ENCODE data around the gene SRGAP1.
"Not testable (repeated sequence)": the region's sequence is repeated elsewhere in the genome, so short reads cannot be mapped to it uniquely, and the experiment has no call there.

The SRGAP1 gene

GRCh38 chr12:63869656-63870055 lies 25.2 kb downstream of the SRGAP1 start:
- H3K27ac Mint-ChIP-seq: no peak overlapping the region
- H3K4me3 Mint-ChIP-seq: no peak overlapping the region
- DNase-seq: no peak
- no peaks in the 10 kb centered on the region for H3K9me3 Mint-ChIP-seq
- no peak for ATAC-seq (replicated peaks)
- H3K36me3 Mint-ChIP-seq: no peaks in the 10 kb centered on the region
- peaks cover 7 to 15% of the 10 kb centered on the region in 2 donors for H3K27me3 Mint-ChIP-seq
- H3K4me1 Mint-ChIP-seq: no peaks in the 10 kb centered on the region

DNA sequence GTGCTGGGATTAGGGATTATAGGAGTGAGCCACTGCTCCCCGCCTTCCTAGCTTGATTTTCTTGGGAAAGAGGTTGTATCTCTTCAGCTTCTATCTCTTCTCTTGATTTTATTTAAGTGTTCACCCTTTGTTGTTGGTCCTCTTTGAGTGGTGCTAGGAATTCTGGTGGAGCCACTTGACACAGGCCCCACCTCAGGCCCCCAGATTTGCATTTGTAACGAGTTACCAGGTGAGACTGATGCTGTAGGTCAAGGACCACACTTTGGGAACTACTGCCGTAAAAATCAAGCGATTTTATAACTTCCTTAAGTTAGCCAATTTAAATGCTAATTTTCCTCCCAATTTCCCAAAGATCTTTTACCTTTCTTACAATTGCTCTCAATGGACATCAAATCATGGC lies 26.3 kb downstream of the SRGAP1 start:
- ATAC-seq (replicated peaks): no peak
- DNase-seq: no peak
- no peak overlapping the region for H3K27ac Mint-ChIP-seq
- H3K9me3 Mint-ChIP-seq: no peaks in the 10 kb centered on the region
- peaks cover 7 to 15% of the 10 kb centered on the region in 2 donors for H3K27me3 Mint-ChIP-seq
- no peaks in the 10 kb centered on the region for H3K36me3 Mint-ChIP-seq
- no peaks in the 10 kb centered on the region for H3K4me1 Mint-ChIP-seq
- no peak overlapping the region for H3K4me3 Mint-ChIP-seq

DNA sequence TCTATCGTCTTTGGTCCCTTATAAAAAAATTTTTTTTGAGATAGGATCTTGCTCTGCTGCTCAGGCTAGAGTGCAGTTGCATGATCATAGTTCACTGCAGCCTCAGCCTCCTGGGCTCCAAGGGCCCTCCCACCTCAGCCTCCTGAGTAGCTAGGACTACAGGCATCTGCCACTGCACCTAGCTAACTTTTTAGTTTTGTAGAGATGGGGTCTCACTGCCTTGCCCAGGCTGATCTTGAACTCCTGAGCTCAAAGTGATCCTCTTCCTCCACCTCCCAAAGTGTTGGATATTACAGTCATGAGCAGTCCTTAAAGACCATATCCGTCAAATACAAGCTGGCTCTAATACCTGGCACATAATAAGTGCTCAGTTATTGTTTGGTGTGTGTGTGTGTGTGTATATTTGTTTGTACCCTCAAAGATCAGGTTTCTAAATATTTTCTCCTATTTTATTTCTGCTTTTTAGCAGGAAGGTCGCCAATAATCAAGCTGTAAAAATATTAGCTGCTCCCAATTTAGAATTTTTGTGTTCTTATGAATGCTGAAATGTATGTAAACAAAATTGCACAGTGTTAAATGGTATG lies 30.5 kb downstream of the SRGAP1 start:
- Mint-ChIP-seq H3K9me3 (no peaks in the 10 kb centered on the region), H3K4me3 (no peak overlapping the region), H3K27ac (no peak overlapping the region), H3K36me3 (no peaks in the 10 kb centered on the region), H3K4me1 (no peaks in the 10 kb centered on the region), H3K27me3 (peaks cover 7 to 10% of the 10 kb centered on the region in 2 donors)
- DNase-seq: no peak
- no peak for ATAC-seq (replicated peaks)

GRCh38 chr12:63875703-63876102 lies 31.2 kb downstream of the SRGAP1 start:
- DNase-seq (no peak), ATAC-seq (replicated peaks) (no peak)
- no peaks in the 10 kb centered on the region for H3K4me1 Mint-ChIP-seq
- H3K4me3 Mint-ChIP-seq: no peak overlapping the region
- no peak overlapping the region for H3K27ac Mint-ChIP-seq
- no peaks in the 10 kb centered on the region for H3K9me3 Mint-ChIP-seq
- peaks cover 7 to 9% of the 10 kb centered on the region in 2 donors for H3K27me3 Mint-ChIP-seq
- no peaks in the 10 kb centered on the region for H3K36me3 Mint-ChIP-seq

- no peak for DNase-seq
- Mint-ChIP-seq H3K9me3 (no peaks in the 10 kb centered on the region), H3K36me3 (no peaks in the 10 kb centered on the region), H3K4me1 (no peaks in the 10 kb centered on the region), H3K27me3 (peaks cover under 1 to 6% of the 10 kb centered on the region in 2 donors), H3K4me3 (no peak overlapping the region), H3K27ac (no peak overlapping the region)
- ATAC-seq (replicated peaks): no peak
These were observed 32.5 kb downstream of the SRGAP1 start for GRCh38 chr12:63876980-63877379.

GRCh38 chr12:63877693-63878092 lies 33.2 kb downstream of the SRGAP1 start:
- no peak for ATAC-seq (replicated peaks)
- peaks cover 0 to 6% of the 10 kb centered on the region in 2 donors for H3K27me3 Mint-ChIP-seq
- H3K4me3 Mint-ChIP-seq: no peak overlapping the region
- no peaks in the 10 kb centered on the region for H3K9me3 Mint-ChIP-seq
- no peaks in the 10 kb centered on the region for H3K4me1 Mint-ChIP-seq
- no peaks in the 10 kb centered on the region for H3K36me3 Mint-ChIP-seq
- H3K27ac Mint-ChIP-seq: no peak overlapping the region
- no peak for DNase-seq

- H3K4me3 Mint-ChIP-seq; DNase-seq; ATAC-seq (replicated peaks); H3K27me3 Mint-ChIP-seq; H3K27ac Mint-ChIP-seq; H3K9me3 Mint-ChIP-seq; H3K36me3 Mint-ChIP-seq; H3K4me1 Mint-ChIP-seq: not testable (repeated sequence)
These were observed 35.7 kb downstream of the SRGAP1 start for GRCh38 chr12:63880235-63880634.

- no peak for ATAC-seq (replicated peaks)
- H3K36me3 Mint-ChIP-seq: no peaks in the 10 kb centered on the region
- no peak overlapping the region for H3K4me3 Mint-ChIP-seq
- no peaks in the 10 kb centered on the region for H3K4me1 Mint-ChIP-seq
- H3K9me3 Mint-ChIP-seq: no peaks in the 10 kb centered on the region
- DNase-seq: no peak
- H3K27me3 Mint-ChIP-seq: peaks cover 0 to 6% of the 10 kb centered on the region in 2 donors
- H3K27ac Mint-ChIP-seq: no peak overlapping the region
These were observed 36.3 kb downstream of the SRGAP1 start for GRCh38 chr12:63880742-63881263.

DNA sequence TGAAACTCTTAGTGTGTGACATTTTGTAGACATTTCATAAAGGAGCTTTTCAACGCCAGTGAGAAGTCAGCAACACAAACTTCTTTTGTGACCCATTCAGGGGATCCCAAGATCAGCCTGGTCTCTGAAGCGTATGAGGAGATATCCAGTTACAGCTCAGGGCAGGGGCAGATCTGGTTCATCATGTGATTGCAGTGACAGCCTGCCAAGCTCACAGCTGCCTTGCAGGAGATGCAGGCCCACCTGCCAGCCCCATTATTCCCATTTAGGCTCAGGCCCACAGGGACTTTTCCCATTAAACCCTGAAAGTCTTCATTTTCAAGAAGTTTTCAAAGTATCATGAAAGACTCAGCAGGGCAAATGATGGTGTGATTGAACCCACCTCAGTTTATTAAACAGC lies 38.3 kb downstream of the SRGAP1 start:
- Mint-ChIP-seq H3K27me3 (peaks cover 0 to 6% of the 10 kb centered on the region in 2 donors), H3K9me3 (no peaks in the 10 kb centered on the region), H3K27ac (no peak overlapping the region), H3K4me1 (no peaks in the 10 kb centered on the region), H3K36me3 (no peaks in the 10 kb centered on the region), H3K4me3 (no peak overlapping the region)
- ATAC-seq (replicated peaks): no peak
- no peak for DNase-seq

GRCh38 chr12:63885401-63885800 lies 40.9 kb downstream of the SRGAP1 start:
- no peak for ATAC-seq (replicated peaks)
- peaks cover 5 to 6% of the 10 kb centered on the region in 2 donors for H3K27me3 Mint-ChIP-seq

DNA sequence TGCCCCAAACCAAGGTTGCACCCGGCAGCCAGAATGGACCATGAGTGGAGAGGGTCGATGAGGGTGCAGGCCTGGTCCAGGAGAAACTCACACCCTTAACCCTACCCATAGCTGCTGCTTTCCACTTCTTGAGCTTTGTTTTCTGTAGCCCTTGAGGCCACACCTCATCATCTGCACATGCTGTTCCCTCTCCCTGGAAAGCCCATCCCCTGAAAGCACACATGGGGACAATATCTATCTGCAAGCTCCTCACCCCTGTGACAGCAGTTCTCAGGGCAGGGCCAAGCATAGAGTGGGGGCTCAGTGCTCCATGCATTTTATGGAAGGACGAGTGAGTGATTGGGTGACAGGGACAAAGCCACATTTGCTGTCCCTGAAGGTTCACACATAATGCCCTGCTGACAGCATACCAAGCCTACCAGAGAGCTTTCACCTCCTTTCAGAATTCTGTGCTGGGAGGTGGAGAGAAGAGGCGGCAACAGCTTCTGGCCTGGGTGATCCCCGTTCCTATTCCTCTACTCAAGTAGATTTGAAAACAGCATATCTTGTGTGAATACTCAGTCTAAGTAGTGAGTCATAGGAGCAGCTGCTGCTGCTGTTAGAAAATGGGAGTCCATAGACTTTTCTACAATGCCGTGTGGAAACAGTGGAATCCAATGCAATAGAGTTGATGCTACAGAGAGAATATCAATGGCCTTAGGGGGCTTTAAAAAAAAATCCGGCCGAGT lies 44.6 kb downstream of the SRGAP1 start:
- Mint-ChIP-seq H3K36me3 (no peaks in the 10 kb centered on the region), H3K4me3 (no peak overlapping the region), H3K9me3 (no peaks in the 10 kb centered on the region), H3K27me3 (peaks cover 0 to 6% of the 10 kb centered on the region in 2 donors), H3K4me1 (no peaks in the 10 kb centered on the region), H3K27ac (no peak overlapping the region)
- no peak for ATAC-seq (replicated peaks)
- no peak for DNase-seq

More at GRCh38 chr12:63885401-63885800, 40.9 kb downstream of the SRGAP1 start:
- DNase-seq: no peak
- no peaks in the 10 kb centered on the region for H3K9me3 Mint-ChIP-seq
- no peaks in the 10 kb centered on the region for H3K4me1 Mint-ChIP-seq
- H3K4me3 Mint-ChIP-seq: no peak overlapping the region
- H3K36me3 Mint-ChIP-seq: no peaks in the 10 kb centered on the region
- H3K27ac Mint-ChIP-seq: no peak overlapping the region

DNA sequence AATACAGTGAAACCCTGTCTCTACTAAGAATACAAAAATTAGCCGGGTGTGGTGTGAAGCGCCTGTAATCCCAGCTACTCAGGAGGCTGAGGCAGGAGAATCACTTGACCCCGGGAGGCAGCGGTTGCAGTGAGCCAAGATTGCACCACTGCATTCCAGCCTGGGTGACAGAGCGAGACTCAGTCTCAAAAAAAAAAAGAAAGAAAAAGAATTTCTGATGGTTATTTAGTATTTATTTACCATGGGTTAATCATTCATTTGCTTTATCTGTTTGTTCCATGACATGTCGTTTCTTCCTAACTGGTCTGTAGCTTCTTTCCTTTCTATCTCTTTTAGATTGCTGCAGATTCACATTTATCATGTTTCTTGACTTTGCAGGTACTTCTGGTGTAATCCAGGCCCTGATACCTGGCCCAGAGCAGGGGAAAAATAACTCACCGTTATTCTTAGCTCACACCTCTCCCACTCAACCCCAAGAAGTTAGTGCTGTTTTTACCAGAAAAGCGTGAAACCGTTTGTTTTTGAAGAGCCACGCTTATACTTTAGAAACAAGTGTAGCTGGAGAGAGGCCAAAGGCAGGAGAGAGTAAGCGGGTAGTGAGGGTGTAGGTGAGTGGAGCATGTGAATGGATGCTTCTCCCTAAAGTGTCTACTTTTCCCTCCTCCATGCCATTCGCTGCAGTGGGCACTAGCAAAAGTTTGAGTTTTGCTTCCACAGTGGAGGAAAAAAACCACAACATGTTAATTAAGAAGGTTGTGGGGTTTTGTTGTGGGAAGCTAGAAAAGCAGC lies 45.4 kb downstream of the SRGAP1 start:
- H3K4me3 Mint-ChIP-seq: no peak overlapping the region
- ATAC-seq (replicated peaks): no peak

DNA sequence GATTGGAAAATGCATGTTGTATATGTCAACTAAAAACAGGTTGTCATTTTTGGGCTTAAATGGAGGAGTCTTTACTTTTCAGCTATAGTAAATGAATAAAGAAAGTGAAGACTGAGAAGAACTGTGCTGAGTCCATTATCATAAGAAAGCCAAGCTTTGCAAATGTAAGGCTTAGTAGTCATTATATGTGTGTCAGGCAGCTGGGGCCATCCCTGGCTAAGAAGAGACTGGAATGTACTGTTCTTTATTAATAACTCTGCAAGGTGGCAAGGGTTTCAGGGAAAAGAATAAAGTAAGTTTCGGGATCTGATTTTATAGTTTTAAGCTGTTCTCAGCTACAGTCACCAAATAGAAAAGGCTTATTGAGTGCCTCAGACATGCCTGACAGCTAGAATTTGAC lies 48.7 kb downstream of the SRGAP1 start:
- Mint-ChIP-seq H3K27me3 (peaks cover 0 to 6% of the 10 kb centered on the region in 2 donors), H3K4me3 (no peak overlapping the region), H3K27ac (no peak overlapping the region), H3K9me3 (no peaks in the 10 kb centered on the region), H3K36me3 (no peaks in the 10 kb centered on the region), H3K4me1 (no peaks in the 10 kb centered on the region)
- DNase-seq: no peak
- no peak for ATAC-seq (replicated peaks)

More for the DNA sequence above, 45.4 kb downstream of the SRGAP1 start:
- Mint-ChIP-seq H3K27ac (no peak overlapping the region), H3K4me1 (no peaks in the 10 kb centered on the region), H3K27me3 (peaks cover 0 to 6% of the 10 kb centered on the region in 2 donors), H3K36me3 (no peaks in the 10 kb centered on the region), H3K9me3 (no peaks in the 10 kb centered on the region)
- DNase-seq: no peak

GRCh38 chr12:63894132-63894531 lies 49.6 kb downstream of the SRGAP1 start:
- Mint-ChIP-seq H3K4me1 (no peaks in the 10 kb centered on the region), H3K9me3 (no peaks in the 10 kb centered on the region), H3K4me3 (no peak overlapping the region), H3K36me3 (no peaks in the 10 kb centered on the region), H3K27ac (no peak overlapping the region), H3K27me3 (peaks cover 0 to under 1% of the 10 kb centered on the region in 2 donors)
- DNase-seq (no peak), ATAC-seq (replicated peaks) (no peak)
